DOHH2 (cell line): ENCODE data around the gene ITGA11.

Source experiments
- H3F3A ChIP-seq: fragments of 200-600 bp; sonication (generic), shearing (Covaris generic); 2 replicates; pipeline ENCODE4 v1.6.0; 2016; ENCODE audit warnings: antibody characterized with exemption, mild to moderate bottlenecking; ENCODE audit not compliant: control insufficient read depth, insufficient read depth
- H3K27ac ChIP-seq: fragments of 200-600 bp; sonication (generic); 2 replicates; pipeline ENCODE4 v1.5.1; 2014; ENCODE audit warnings: low read depth, mild to moderate bottlenecking, low read length, moderate library complexity
- H3K27me3 ChIP-seq: fragments of 200-600 bp; sonication (generic); 2 replicates; pipeline ENCODE4 v1.6.1; 2014; ENCODE audit warnings: mild to moderate bottlenecking, low read length, mixed read lengths; ENCODE audit not compliant: control insufficient read depth
- H3K36me3 ChIP-seq: fragments of 200-600 bp; sonication (generic); 2 replicates; pipeline ENCODE4 v1.6.1; 2014; ENCODE audit warnings: mild to moderate bottlenecking, low read length, moderate library complexity, mixed read lengths; ENCODE audit not compliant: control insufficient read depth
- H3K4me1 ChIP-seq: fragments of 200-600 bp; sonication (generic); 2 replicates; pipeline ENCODE4 v1.6.1; 2014; ENCODE audit warnings: mild to moderate bottlenecking, low read length, mixed read lengths; ENCODE audit not compliant: control insufficient read depth
- H3K4me2 ChIP-seq: fragments of 200-600 bp; sonication (generic); 2 replicates; pipeline ENCODE4 v1.6.0; 2014; ENCODE audit warnings: mild to moderate bottlenecking, low read length, moderate library complexity
- H3K4me3 ChIP-seq: fragments of 200-600 bp; sonication (generic); 2 replicates; pipeline ENCODE4 v1.5.1; 2014; ENCODE audit warnings: mild to moderate bottlenecking, low read length, mixed read lengths
- H3K79me2 ChIP-seq: fragments of 200-600 bp; sonication (generic); 2 replicates; pipeline ENCODE4 v1.6.1; 2014; ENCODE audit warnings: mild to moderate bottlenecking, low read length, mixed read lengths; ENCODE audit not compliant: control insufficient read depth
- H3K9me2 ChIP-seq: fragments of 200-600 bp; sonication (generic); replicated peaks from 2 replicates; pipeline ENCODE4 v1.6.1; 2014; ENCODE audit warnings: mild to moderate bottlenecking, low read length, mixed read lengths; ENCODE audit not compliant: control insufficient read depth
- H3K9me3 ChIP-seq: fragments of 200-600 bp; sonication (generic); 2 replicates; pipeline ENCODE4 v1.6.1; 2014; ENCODE audit warnings: antibody characterized with exemption, low read length, mixed read lengths; ENCODE audit not compliant: control insufficient read depth, insufficient read depth
- H4K20me1 ChIP-seq: fragments of 200-600 bp; sonication (generic); 2 replicates; pipeline ENCODE4 v1.6.0; 2014; ENCODE audit warnings: low read depth, mild to moderate bottlenecking, antibody characterized with exemption, low read length, moderate library complexity; ENCODE audit not compliant: control insufficient read depth, insufficient read depth
- EZH2phosphoT487 ChIP-seq: fragments of 200-600 bp; sonication (generic); IDR thresholded peaks from 2 replicates; pipeline ENCODE4 v1.6.1; 2017; ENCODE audit warnings: borderline replicate concordance, mild to moderate bottlenecking, antibody characterized with exemption, low read length, moderate library complexity, mixed read lengths
- TF ChIP-seq, protein P1 (sequence below): fragments of 200-600 bp; sonication (generic); IDR thresholded peaks from one replicate; pipeline ENCODE4 v1.5.1; 2014; ENCODE audit warnings: antibody characterized with exemption, mild to moderate bottlenecking, low read depth, low read length; ENCODE audit not compliant: poor library complexity, severe bottlenecking

Gene ITGA11

DNA sequence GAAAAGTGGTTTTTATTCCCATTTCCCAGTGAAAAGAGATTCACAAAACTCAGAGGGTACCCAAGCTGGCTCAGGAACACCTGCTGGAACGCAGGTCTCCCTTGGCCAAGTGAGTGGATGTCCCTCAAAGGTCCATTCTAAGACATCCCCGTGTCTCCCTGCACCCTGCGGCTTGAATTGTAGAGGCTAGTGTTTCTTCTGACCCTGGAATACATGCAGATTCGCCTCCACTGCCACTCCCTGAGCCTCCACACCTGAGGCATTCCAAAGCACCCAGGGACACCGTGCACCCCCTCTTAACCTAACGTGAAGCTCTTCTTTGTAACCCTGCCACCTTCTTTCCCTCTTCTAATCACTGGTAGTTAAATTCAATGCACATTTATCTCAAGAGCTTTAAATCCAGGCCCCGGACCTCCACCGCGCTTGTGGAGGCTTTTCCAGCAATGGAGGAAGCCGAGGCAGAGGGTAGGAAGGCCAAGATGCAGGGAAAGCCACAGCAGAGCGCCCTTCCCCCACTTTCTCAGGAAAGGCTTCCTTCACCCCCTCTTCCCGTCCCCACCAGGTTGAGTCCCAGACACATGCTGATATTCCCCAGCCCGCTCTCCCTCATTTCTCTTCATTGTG, 590 bp upstream of the ITGA11 start:
- Histone ChIP-seq H3K4me3 (no peak overlapping the region), H3K9me2 (no peaks in the 10 kb centered on the region), H4K20me1 (no peaks in the 10 kb centered on the region), H3K79me2 (no peaks in the 10 kb centered on the region), H3K36me3 (no peaks in the 10 kb centered on the region), H3K27me3 (peaks cover 12% of the 10 kb centered on the region), H3K4me1 (no peaks in the 10 kb centered on the region), H3K9me3 (no peaks in the 10 kb centered on the region), H3K27ac (no peak overlapping the region), H3K4me2 (no peak overlapping the region), H3F3A (no peaks in the 10 kb centered on the region)
- TF ChIP-seq, protein P1, sequence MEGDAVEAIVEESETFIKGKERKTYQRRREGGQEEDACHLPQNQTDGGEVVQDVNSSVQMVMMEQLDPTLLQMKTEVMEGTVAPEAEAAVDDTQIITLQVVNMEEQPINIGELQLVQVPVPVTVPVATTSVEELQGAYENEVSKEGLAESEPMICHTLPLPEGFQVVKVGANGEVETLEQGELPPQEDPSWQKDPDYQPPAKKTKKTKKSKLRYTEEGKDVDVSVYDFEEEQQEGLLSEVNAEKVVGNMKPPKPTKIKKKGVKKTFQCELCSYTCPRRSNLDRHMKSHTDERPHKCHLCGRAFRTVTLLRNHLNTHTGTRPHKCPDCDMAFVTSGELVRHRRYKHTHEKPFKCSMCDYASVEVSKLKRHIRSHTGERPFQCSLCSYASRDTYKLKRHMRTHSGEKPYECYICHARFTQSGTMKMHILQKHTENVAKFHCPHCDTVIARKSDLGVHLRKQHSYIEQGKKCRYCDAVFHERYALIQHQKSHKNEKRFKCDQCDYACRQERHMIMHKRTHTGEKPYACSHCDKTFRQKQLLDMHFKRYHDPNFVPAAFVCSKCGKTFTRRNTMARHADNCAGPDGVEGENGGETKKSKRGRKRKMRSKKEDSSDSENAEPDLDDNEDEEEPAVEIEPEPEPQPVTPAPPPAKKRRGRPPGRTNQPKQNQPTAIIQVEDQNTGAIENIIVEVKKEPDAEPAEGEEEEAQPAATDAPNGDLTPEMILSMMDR = no peak
- no peak for TF ChIP-seq EZH2phosphoT487

DNA sequence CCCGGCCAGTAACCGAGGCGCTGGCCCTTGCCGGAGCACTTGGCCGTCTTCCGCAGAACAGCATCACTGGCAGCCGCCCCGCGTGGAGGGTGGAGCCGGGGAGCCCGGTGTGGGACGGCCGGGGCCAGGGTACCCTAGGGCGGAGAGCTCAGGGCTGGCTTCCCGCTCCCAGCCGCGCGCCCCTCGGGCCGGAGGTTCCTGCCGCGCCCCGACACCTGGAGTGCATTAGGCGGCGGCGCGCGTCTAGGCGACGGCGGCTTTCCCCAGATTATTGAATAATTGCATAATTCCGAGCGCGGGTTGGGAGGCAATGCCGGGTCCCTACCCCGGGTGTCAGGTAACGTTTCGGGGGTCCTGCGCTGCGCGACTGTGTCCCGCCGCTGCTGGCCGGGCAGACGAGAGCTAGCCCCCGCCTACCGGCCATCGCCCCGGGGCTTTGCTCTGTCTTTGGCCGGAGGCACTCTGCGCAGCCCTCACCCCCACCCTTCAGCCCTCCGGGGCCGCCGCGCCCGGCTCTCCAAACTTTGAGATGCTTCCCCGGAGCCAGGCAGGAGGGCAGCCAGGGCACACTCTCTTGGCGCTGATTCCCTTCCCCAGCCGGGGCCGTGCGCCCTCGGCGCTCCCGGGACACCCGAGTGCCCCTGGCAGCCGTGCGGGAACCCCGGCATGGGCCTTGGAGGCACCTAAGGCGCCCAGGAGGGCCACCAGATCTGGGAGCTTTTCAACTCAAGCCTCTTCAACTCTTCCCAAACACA, 749 bp downstream of the ITGA11 start:
- no peaks in the 10 kb centered on the region for H3K36me3 ChIP-seq
- TF ChIP-seq EZH2phosphoT487 = no peak
- TF ChIP-seq, protein P1 = no peak
- H3K4me3 ChIP-seq = no peak overlapping the region
- H3K9me2 ChIP-seq = no peaks in the 10 kb centered on the region
- H3F3A ChIP-seq = no peaks in the 10 kb centered on the region
- H4K20me1 ChIP-seq = no peaks in the 10 kb centered on the region
- H3K9me3 ChIP-seq = no peaks in the 10 kb centered on the region
- H3K4me1 ChIP-seq = no peaks in the 10 kb centered on the region
- H3K27ac ChIP-seq = no peak overlapping the region
- H3K79me2 ChIP-seq = no peaks in the 10 kb centered on the region
- H3K4me2 ChIP-seq = no peak overlapping the region
- H3K27me3 ChIP-seq = peaks cover 10% of the 10 kb centered on the region

DNA sequence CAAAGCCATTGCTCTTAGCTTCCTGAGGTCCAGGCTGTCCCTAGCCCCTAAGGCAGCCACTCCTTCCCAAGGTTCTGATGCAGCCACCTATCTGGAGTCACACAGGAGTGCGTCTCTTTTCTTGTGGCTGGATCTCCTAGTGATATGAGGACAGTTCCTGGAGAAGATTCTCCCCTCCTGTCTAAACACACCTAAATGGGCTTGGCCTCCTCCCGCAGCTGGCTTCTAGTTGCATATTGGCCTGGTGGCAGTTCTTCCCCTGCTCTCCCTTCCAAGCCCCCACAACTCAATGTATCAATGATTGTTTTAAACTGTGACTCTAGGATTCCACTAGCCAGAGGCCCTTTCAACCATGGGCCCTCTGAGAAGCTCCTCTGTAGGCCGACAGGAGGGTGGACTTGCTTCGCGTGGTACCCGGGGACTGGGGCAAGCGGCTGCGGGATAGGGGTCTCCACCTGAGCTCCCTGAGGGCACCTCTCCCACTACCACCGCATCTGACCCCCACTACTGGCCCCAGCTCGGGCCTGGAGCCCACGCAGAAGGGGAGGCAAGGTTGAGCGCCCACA, 1.4 kb downstream of the ITGA11 start:
- no peaks in the 10 kb centered on the region for H4K20me1 ChIP-seq
- H3K4me1 ChIP-seq = no peaks in the 10 kb centered on the region
- H3K4me3 ChIP-seq = no peak overlapping the region
- TF ChIP-seq, protein P1 = no peak
- TF ChIP-seq EZH2phosphoT487 = no peak
- H3K79me2 ChIP-seq = no peaks in the 10 kb centered on the region
- H3K9me3 ChIP-seq = no peaks in the 10 kb centered on the region
- peaks cover 10% of the 10 kb centered on the region for H3K27me3 ChIP-seq
- no peaks in the 10 kb centered on the region for H3K36me3 ChIP-seq
- no peak overlapping the region for H3K4me2 ChIP-seq
- no peaks in the 10 kb centered on the region for H3K9me2 ChIP-seq
- no peaks in the 10 kb centered on the region for H3F3A ChIP-seq
- H3K27ac ChIP-seq = no peak overlapping the region
